Esophagus (tissue), 2 donors: ENCODE results near the gene RETREG1. TPM values are rescaled to one million over a fixed set of nuclear protein-coding genes. Genes with fewer than 3 reads are reported as not detected.

ENCODE experiments used
- H3K27ac ChIP-seq, 2 donors: one replicate each; pipeline ENCODE4 v1.5.1; 2013; ENCODE audit warnings: low read depth in 2 of 2, mild to moderate bottlenecking in 2 of 2, inconsistent platforms in 1 of 2, low read length in 1 of 2, moderate library complexity in 1 of 2
- H3K27me3 ChIP-seq, 2 donors: one replicate each; pipeline ENCODE4 v1.6.1; 2013; ENCODE audit warnings: low read length in 2 of 2, control low read depth in 1 of 2, mild to moderate bottlenecking in 1 of 2; ENCODE audit not compliant: insufficient read depth in 2 of 2, control insufficient read depth in 1 of 2
- H3K36me3 ChIP-seq, 2 donors: one replicate each; pipeline ENCODE4 v1.6.1; 2013; ENCODE audit warnings: low read length in 1 of 2; ENCODE audit not compliant: control insufficient read depth in 2 of 2, insufficient read depth in 2 of 2
- H3K4me1 ChIP-seq, 2 donors: one replicate each; pipeline ENCODE4 v1.6.1; 2013; ENCODE audit warnings: low read length in 1 of 2; ENCODE audit not compliant: control insufficient read depth in 2 of 2, insufficient read depth in 2 of 2
- H3K4me3 ChIP-seq, 2 donors: one replicate each; pipeline ENCODE4 v1.5.1; 2013; ENCODE audit warnings: low read length in 2 of 2, mild to moderate bottlenecking in 2 of 2, low read depth in 1 of 2, moderate library complexity in 1 of 2
- H3K9me3 ChIP-seq, 2 donors: one replicate each; pipeline ENCODE4 v1.6.1; 2013; ENCODE audit warnings: mild to moderate bottlenecking in 2 of 2, low read depth in 1 of 2, low read length in 1 of 2, moderate library complexity in 1 of 2; ENCODE audit not compliant: control insufficient read depth in 2 of 2, insufficient read depth in 1 of 2
- WGBS, 2 donors: extraction: QIAGEN DNeasy Blood & Tissue Kit; methylation state at CpG; one replicate each; pipeline ENCODE4 v1.1.7; 2013; 5-methylcytosine and 5-hydroxymethylcytosine counted together
- polyA plus RNA-seq, 2 donors: library from polyadenylated mRNA; stranded (reverse); fragments of 200-250 nt; gene quantifications; one replicate each; pipeline ENCODE4 v1.2.3, GENCODE V29; 2013
- donor health status: healthy with polysubstance abuse.
- donor health status: Bipolar disorder and iron deficiency.

RETREG1 gene
- polyA plus RNA-seq, 2 donors, result 1.0 TPM

- Histone ChIP-seq H3K36me3 (peaks cover 7 to 12% of the 10 kb centered on the region in 2 donors), H3K27ac (no peak overlapping the region), H3K4me3 (no peak overlapping the region), H3K4me1 (peaks cover 0 to 3% of the 10 kb centered on the region in 2 donors), H3K27me3 (no peaks in the 10 kb centered on the region), H3K9me3 (no peaks in the 10 kb centered on the region)
- WGBS, 2 donors, result 84 to 90% methylated on average over 1 of the region's 1 CpG
These were observed 155.8 kb downstream of the RETREG1 start for GRCh38 chr5:16461026-16461425.

GRCh38 chr5:16459451-16459850 is 157.3 kb downstream of the RETREG1 start:
- H3K9me3 ChIP-seq, result no peaks in the 10 kb centered on the region
- H3K4me1 ChIP-seq, result peaks cover 0 to 3% of the 10 kb centered on the region in 2 donors
- H3K27ac ChIP-seq, result no peak overlapping the region
- H3K36me3 ChIP-seq, result peaks cover 13 to 14% of the 10 kb centered on the region in 2 donors
- H3K4me3 ChIP-seq, result no peak overlapping the region
- no peaks in the 10 kb centered on the region for H3K27me3 ChIP-seq

- Histone ChIP-seq H3K27ac (no peak overlapping the region), H3K4me1 (no peaks in the 10 kb centered on the region), H3K36me3 (peaks cover 14% of the 10 kb centered on the region in 2 donors), H3K27me3 (no peaks in the 10 kb centered on the region), H3K9me3 (no peaks in the 10 kb centered on the region), H3K4me3 (no peak overlapping the region)
- WGBS, 2 donors, result 36 to 53% methylated on average over 1 of the region's 1 CpG
These were observed 158.9 kb downstream of the RETREG1 start for GRCh38 chr5:16457853-16458252.

GRCh38 chr5:16457451-16457850 is 159.3 kb downstream of the RETREG1 start:
- Histone ChIP-seq H3K36me3 (peaks cover 13 to 16% of the 10 kb centered on the region in 2 donors), H3K27me3 (no peaks in the 10 kb centered on the region), H3K27ac (no peak overlapping the region), H3K4me1 (no peaks in the 10 kb centered on the region), H3K4me3 (no peak overlapping the region), H3K9me3 (no peaks in the 10 kb centered on the region)
- 63 to 67% methylated on average over 3 of the region's 3 CpGs for WGBS, 2 donors

GRCh38 chr5:16456103-16456832 is 160.5 kb downstream of the RETREG1 start:
- 30 to 45% methylated on average over 4 of the region's 4 CpGs for WGBS, 2 donors
- peaks cover 7 to 15% of the 10 kb centered on the region in 2 donors for H3K36me3 ChIP-seq
- H3K4me3 ChIP-seq, result no peak overlapping the region
- no peaks in the 10 kb centered on the region for H3K9me3 ChIP-seq
- H3K27ac ChIP-seq, result no peak overlapping the region
- H3K4me1 ChIP-seq, result no peaks in the 10 kb centered on the region
- H3K27me3 ChIP-seq, result no peaks in the 10 kb centered on the region

- Histone ChIP-seq H3K27me3 (no peaks in the 10 kb centered on the region), H3K9me3 (no peaks in the 10 kb centered on the region), H3K4me3 (no peak overlapping the region), H3K27ac (no peak overlapping the region), H3K36me3 (peaks cover 11 to 20% of the 10 kb centered on the region in 2 donors), H3K4me1 (no peaks in the 10 kb centered on the region)
- WGBS, 2 donors, result 70 to 76% methylated on average over 5 of the region's 5 CpGs
These were observed 161.1 kb downstream of the RETREG1 start for GRCh38 chr5:16455668-16456067.

GRCh38 chr5:16454686-16455085 is 162.1 kb downstream of the RETREG1 start:
- peaks cover 11 to 20% of the 10 kb centered on the region in 2 donors for H3K36me3 ChIP-seq
- H3K27ac ChIP-seq, result no peak overlapping the region
- H3K27me3 ChIP-seq, result no peaks in the 10 kb centered on the region
- H3K4me3 ChIP-seq, result no peak overlapping the region
- no peaks in the 10 kb centered on the region for H3K9me3 ChIP-seq
- no peaks in the 10 kb centered on the region for H3K4me1 ChIP-seq
- WGBS, 2 donors, result 87 to 92% methylated on average over 4 of the region's 4 CpGs

- no peaks in the 10 kb centered on the region for H3K4me1 ChIP-seq
- peaks cover 11 to 19% of the 10 kb centered on the region in 2 donors for H3K36me3 ChIP-seq
- H3K27me3 ChIP-seq, result no peaks in the 10 kb centered on the region
- H3K27ac ChIP-seq, result no peak overlapping the region
- H3K4me3 ChIP-seq, result no peak overlapping the region
- H3K9me3 ChIP-seq, result no peaks in the 10 kb centered on the region
These were observed 163.2 kb downstream of the RETREG1 start for GRCh38 chr5:16453609-16454008.

- Histone ChIP-seq H3K4me3 (no peak overlapping the region), H3K27ac (no peak overlapping the region), H3K4me1 (no peaks in the 10 kb centered on the region), H3K9me3 (no peaks in the 10 kb centered on the region), H3K27me3 (no peaks in the 10 kb centered on the region), H3K36me3 (peaks cover 8 to 14% of the 10 kb centered on the region in 2 donors)
- WGBS, 2 donors, result 84 to 88% methylated on average over 2 of the region's 2 CpGs
These were observed 166.6 kb downstream of the RETREG1 start for GRCh38 chr5:16450163-16450562.

- no peak overlapping the region for H3K27ac ChIP-seq
- WGBS, 2 donors, result 87 to 91% methylated on average over 5 of the region's 5 CpGs
- no peaks in the 10 kb centered on the region for H3K9me3 ChIP-seq
- no peaks in the 10 kb centered on the region for H3K4me1 ChIP-seq
- no peak overlapping the region for H3K4me3 ChIP-seq
- no peaks in the 10 kb centered on the region for H3K27me3 ChIP-seq
- H3K36me3 ChIP-seq, result peaks cover 6 to 10% of the 10 kb centered on the region in 2 donors
These were observed 169.8 kb downstream of the RETREG1 start for GRCh38 chr5:16446993-16447392.
